NCI-H69 (cell line): Measurements from ENCODE around the gene NOD2.

Experiments
- DNase-seq: peaks from one replicate; lab custom pipeline; 2025; lab: John Stamatoyannopoulos, UW

Gene NOD2

DNA sequence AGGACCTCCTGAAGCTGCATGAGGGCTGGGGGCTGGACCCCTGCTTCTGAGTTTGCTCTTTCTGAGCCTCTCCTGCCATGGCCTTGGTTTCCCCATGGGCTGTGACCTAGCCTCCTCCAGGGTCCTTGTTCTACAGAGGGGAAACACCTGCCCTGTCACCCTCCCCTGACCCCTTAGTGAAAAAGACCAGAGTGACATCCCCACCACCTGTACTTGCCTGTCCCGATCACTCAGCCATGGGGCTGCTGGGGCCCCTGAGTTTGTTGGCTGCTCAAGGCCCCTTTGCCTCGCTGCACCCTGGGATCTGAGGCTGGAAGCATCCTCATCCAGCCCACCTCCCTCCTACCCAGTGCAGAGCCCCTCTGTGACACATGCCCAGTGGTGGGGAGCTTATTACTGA, 800 bp downstream of the NOD2 start:
- DNase-seq, result no peak

DNA sequence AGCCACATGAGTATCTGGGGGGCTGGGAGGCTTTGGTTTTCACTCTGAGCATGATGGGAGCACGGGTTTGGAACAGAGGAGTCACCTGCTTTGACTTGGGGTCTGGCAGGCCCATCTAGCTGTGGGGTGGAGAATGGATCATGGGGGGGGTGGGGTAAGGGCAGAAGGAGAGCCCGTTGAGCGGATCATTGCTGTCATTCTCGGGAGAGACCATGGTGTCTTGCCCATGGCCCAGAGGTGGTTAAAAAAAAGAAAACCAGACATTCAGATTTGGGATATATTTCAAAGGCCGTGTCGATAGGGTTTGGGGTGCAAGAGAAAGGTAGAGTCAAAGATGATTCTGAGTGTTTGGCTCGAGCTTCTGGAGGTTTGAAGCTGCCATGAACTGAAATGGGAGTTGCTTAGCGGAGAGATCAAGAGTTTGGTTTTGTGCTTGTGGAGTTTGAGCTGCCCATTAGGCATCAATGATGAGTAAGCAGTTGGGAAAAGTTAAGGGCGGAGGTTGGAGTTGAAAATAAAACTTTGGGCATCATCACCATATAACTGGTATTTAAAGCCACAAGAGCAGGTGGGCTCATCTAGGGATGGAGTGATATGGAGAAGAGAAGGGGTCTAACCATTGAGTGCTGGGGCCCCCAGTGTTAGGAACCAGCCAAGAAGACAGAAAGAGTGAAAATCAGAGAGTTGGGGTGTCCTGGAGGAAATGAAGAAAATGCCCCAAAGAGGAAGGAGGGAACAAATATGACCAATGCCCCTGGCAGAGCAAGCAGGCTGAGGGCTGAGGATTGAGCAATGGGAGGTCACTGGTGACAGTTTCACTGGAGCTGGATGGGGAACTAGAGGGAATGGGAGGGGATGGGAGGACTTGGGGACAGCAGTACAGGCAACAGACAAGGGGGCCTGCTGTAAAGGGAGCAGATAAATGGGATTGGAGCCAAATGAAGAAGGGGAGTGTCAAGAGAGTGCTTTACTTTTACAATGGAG, 1.9 kb downstream of the NOD2 start:
- DNase-seq, result no peak

DNA sequence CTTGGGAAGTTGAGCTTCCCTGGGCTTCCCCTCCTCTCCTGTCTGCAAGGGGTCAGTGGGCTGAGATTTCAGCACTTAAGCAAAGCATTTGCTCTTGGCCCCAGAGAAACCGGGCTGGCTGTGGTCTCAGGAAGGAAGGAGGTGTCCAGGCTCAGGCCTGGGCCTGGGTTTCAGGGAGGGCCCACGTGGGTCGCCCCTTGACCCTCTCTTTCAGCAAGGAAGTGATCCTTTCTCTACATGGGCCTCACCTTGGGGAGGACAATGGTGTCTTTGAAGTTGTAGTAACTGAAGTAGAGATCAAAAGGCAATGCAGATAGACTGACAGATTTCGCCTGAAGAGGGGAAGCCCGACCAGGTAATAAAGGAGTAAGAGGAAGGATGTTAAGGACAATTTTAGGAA, 2.7 kb downstream of the NOD2 start:
- DNase-seq, result no peak

DNA sequence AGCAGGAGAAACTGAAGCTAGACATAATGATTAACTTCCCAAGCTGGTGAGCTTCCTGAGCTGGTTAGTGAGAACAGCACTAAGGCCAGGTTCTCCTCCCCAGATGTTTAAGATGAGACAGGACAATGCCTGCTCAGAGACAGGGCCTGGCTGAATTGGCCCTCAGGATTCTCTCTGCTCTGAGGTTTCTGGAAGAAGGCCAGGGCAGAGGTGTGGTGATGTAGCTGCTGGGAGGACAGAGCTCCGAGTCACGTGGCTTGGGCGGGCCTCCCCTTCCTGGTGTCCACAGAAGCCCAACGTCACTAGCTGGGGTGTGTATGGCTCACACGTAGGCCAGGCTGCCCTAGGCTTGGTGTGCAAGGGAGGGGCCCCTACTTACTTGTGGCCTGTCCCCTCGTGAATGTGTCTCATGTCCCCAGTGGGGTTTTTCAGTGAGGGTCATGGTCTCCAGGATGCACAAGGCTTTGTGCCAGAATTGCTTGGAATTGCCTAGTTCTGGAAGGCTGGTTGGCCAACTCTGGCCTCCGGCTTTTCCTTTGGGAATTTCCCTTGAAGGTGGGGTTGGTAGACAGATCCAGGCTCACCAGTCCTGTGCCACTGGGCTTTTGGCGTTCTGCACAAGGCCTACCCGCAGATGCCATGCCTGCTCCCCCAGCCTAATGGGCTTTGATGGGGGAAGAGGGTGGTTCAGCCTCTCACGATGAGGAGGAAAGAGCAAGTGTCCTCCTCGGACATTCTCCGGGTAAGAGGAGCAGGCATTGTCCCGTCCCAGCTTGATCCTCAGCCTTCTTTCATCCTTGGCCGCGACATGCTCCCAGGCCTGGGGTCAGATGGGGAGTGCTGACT, 3.4 kb downstream of the NOD2 start:
- no peak for DNase-seq

DNA sequence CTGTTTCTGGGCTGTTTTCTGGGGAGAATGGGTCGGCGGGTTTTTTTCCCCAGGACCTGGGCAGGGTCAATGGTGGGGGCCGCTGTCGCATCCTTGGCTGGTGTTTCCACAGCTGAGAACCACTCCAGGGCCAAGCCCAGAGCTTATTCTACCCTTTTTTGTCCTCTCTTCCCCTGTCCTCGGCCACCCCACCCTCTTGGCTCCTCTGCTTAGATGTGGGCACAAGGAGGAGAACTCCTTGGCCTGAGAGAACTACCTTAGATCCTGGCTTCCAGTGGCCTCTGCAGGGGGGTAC, 4.0 kb downstream of the NOD2 start:
- DNase-seq, result no peak

- no peak for DNase-seq
Observed at GRCh38 chr16:50697881-50698767, 4.7 kb downstream of the NOD2 start.

DNA sequence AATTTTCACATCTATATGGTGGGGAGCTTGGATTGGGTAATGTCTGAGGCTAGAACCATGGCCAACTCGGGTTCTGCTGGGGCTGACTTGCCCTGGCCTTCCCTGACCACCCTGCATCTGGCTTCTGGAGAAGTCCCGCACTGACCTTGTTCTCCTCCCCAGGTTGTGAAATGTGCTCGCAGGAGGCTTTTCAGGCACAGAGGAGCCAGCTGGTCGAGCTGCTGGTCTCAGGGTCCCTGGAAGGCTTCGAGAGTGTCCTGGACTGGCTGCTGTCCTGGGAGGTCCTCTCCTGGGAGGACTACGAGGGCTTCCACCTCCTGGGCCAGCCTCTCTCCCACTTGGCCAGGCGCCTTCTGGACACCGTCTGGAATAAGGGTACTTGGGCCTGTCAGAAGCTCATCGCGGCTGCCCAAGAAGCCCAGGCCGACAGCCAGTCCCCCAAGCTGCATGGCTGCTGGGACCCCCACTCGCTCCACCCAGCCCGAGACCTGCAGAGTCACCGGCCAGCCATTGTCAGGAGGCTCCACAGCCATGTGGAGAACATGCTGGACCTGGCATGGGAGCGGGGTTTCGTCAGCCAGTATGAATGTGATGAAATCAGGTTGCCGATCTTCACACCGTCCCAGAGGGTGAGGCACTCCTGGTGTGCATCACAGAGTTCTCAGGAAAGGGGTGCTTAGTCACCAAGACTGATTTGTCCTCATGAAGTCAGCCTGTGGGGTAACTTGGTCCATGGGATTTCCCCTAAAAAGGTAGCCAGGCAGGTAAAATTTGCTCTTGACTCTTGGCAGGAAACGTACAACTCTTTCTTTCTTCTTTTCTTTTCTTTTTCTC, 6.1 kb downstream of the NOD2 start:
- no peak for DNase-seq

GRCh38 chr16:50702725-50703124, 9.3 kb downstream of the NOD2 start:
- no peak for DNase-seq

DNA sequence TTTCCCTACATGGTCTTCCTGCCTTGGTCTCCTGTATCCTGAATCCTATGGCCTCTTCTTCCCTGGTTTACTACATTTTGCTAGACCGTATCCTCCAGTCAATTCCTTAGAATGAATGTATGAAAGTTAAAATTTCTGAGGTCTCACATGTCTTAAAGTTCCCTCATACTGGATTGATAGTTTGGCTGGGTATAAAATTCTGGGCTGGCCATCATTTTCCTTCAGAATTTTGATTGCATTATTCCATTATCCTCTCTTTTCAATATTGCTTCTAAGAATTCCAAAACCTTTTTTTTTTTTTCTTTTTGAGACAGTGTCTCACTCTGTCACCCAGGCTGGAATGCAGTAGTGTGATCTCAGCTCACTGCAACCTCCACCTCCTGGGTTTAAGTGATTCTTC, 10.8 kb downstream of the NOD2 start:
- no peak for DNase-seq

- no peak for DNase-seq
Observed at GRCh38 chr16:50705436-50706110, 12.2 kb downstream of the NOD2 start.

DNA sequence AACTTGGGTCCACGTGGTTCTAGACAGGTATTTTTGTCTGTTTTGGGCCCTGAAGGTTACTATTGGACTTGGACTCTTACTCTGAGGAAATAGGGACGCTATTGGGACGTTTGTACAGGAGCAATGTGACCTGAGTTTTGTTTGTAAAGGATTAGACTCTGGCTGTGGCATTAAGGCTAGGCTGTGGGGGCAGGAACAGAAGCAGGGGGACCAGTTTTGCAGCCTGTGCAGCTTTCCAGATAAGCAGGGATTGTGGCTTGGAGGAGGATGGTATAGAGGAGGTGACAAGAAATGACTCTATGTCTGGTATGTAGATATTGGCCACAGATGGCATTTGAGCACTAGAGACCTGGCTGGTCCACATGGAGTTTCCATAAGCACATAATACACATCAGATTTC, 12.8 kb downstream of the NOD2 start:
- DNase-seq, result no peak

- no peak for DNase-seq
Observed at GRCh38 chr16:50708373-50709060, 15.1 kb downstream of the NOD2 start.

DNA sequence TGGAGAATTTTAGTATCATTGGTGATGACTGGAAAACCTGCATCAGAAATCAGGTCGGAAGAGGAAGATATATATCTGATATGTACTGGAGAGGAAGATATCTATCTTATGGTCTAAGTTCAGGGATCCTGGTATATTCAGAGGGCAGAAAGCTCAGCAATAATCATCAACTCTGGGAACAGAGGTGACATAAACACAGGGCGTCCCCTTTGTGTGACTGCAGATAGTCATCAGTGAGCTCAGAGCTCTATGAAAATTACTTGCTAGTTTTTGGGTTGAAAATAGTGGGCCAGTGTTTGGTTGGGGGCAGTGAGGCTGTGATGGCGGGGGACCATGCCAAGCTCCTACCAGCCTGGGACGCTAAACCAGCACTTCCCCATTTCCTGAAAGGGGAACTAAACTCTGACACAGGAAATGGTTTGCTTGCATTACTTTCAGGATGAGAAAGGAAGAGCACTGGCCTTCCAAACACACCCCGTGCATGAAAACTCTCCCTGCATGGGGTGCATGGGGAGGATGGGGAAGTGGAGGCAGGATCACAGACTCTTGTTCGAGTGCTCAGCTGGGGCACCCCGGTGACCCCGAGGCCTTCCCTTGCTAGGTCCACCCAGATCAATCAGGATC, 15.8 kb downstream of the NOD2 start:
- DNase-seq, result no peak

DNA sequence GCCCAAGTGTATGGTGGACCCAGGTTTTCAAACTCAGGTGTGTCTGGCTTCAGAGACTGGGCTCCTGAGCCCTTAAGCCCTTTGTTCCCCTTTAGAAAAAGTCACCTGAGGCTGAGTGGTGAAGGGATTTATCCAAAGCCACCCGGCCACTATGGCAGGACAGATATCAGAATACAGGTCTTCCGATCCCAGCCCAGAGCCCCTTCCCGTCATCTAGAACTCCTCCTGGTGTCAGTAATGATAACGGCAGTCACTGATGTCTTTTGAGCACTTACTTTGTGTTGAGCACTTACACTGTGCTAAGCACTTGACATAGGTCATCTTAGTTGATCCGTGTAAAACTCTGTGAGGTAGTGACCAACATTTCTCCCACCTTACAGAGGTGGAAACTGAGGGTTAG, 16.6 kb downstream of the NOD2 start:
- no peak for DNase-seq

GRCh38 chr16:50711040-50711439, 17.6 kb downstream of the NOD2 start:
- no peak for DNase-seq

- DNase-seq, result peak; percentile 1
Observed at GRCh38 chr16:50711862-50712559, 18.6 kb downstream of the NOD2 start.

- no peak for DNase-seq
Observed at GRCh38 chr16:50712560-50712898, 19.1 kb downstream of the NOD2 start.

- DNase-seq, result no peak
Observed at GRCh38 chr16:50712956-50713355, 19.6 kb downstream of the NOD2 start.

- no peak for DNase-seq
Observed at GRCh38 chr16:50717091-50717490, 23.7 kb downstream of the NOD2 start.
